Mesenchymal stem cell (in vitro differentiated cells and primary cell): ENCODE data around the gene ECE1.
"Not testable (repeated sequence)": the region's sequence is repeated elsewhere in the genome, so short reads cannot be mapped to it uniquely, and the experiment has no call there.

Source experiments
- DNase-seq: peaks from one replicate; pipeline ENCODE4 v3.0.0-alpha.2; 2013
- H2AFZ ChIP-seq: one replicate; pipeline ENCODE4 v1.6.1; 2013; ENCODE audit warnings: low read depth, mild to moderate bottlenecking, control low read depth, inconsistent platforms, low read length, moderate library complexity
- H2AK5ac ChIP-seq: 2 replicates; pipeline ENCODE4 v1.6.1; 2013; ENCODE audit warnings: low read length, moderate library complexity, mild to moderate bottlenecking, inconsistent platforms; ENCODE audit not compliant: severe bottlenecking
- H2BK120ac ChIP-seq: one replicate; pipeline ENCODE4 v1.6.1; 2013; ENCODE audit warnings: low read depth, mild to moderate bottlenecking, inconsistent platforms, low read length, moderate library complexity
- H2BK12ac ChIP-seq, 2 experiments: one replicate each; pipeline ENCODE4 v1.6.1; 2013; ENCODE audit warnings: inconsistent platforms in 2 of 2, low read length in 2 of 2, mild to moderate bottlenecking in 2 of 2, moderate library complexity in 2 of 2, control low read depth in 1 of 2
- H2BK15ac ChIP-seq: one replicate; pipeline ENCODE4 v1.6.1; 2013; ENCODE audit warnings: mild to moderate bottlenecking, low read depth, inconsistent platforms; ENCODE audit not compliant: poor library complexity, severe bottlenecking
- H2BK5ac ChIP-seq: 2 replicates; pipeline ENCODE4 v1.6.1; 2013; ENCODE audit warnings: low read depth, mild to moderate bottlenecking, low read length, control low read depth, inconsistent platforms; ENCODE audit not compliant: poor library complexity, severe bottlenecking
- H3K14ac ChIP-seq, 2 experiments: one replicate each; pipeline ENCODE4 v1.6.1; 2013; ENCODE audit warnings: inconsistent platforms in 2 of 2, low read length in 2 of 2, control low read depth in 1 of 2, mild to moderate bottlenecking in 1 of 2, moderate library complexity in 1 of 2
- H3K18ac ChIP-seq, 2 experiments: one replicate each; pipeline ENCODE4 v1.6.1; 2013; ENCODE audit warnings: inconsistent platforms in 2 of 2, low read length in 2 of 2, control low read depth in 1 of 2, low read depth in 1 of 2, mild to moderate bottlenecking in 1 of 2
- H3K23ac ChIP-seq, 2 experiments: one replicate each; pipeline ENCODE4 v1.6.1; 2013; ENCODE audit warnings: inconsistent platforms in 2 of 2, low read length in 2 of 2, mild to moderate bottlenecking in 2 of 2, moderate library complexity in 2 of 2, control low read depth in 1 of 2
- H3K27ac ChIP-seq: 2 replicates; pipeline ENCODE4 v1.5.1; 2013; ENCODE audit warnings: mild to moderate bottlenecking, moderate library complexity, low read length, control low read depth, inconsistent platforms; ENCODE audit not compliant: poor library complexity, severe bottlenecking
- H3K27me3 ChIP-seq, 2 experiments: 2 replicates each; pipeline versions ENCODE4 v1.6.1 to v1.7.0; 2013; ENCODE audit warnings: low read length in 2 of 2, mild to moderate bottlenecking in 2 of 2, moderate library complexity in 2 of 2, control low read depth in 1 of 2, inconsistent platforms in 1 of 2; ENCODE audit not compliant: control insufficient read depth in 1 of 2, insufficient read depth in 1 of 2
- H3K36me3 ChIP-seq, 2 experiments: 2 replicates each; pipeline versions ENCODE4 v1.6.1 to v1.7.0; 2013; ENCODE audit warnings: low read length in 2 of 2, control low read depth in 1 of 2, inconsistent platforms in 1 of 2, low read depth in 1 of 2, mild to moderate bottlenecking in 1 of 2; ENCODE audit not compliant: insufficient read depth in 2 of 2, control insufficient read depth in 1 of 2
- H3K4ac ChIP-seq, 2 experiments: one replicate each; pipeline ENCODE4 v1.6.1; 2013; ENCODE audit warnings: inconsistent platforms in 2 of 2, low read length in 2 of 2, mild to moderate bottlenecking in 2 of 2, moderate library complexity in 2 of 2, control low read depth in 1 of 2, low read depth in 1 of 2
- H3K4me1 ChIP-seq: 2 replicates; pipeline ENCODE4 v1.6.1; 2013; ENCODE audit warnings: low read depth, low read length, control low read depth; ENCODE audit not compliant: control insufficient read depth, insufficient read depth
- H3K4me2 ChIP-seq: 2 replicates; pipeline ENCODE4 v1.6.1; 2013; ENCODE audit warnings: low read length, mild to moderate bottlenecking, inconsistent platforms; ENCODE audit not compliant: poor library complexity, severe bottlenecking
- H3K4me3 ChIP-seq, 2 experiments: 2 replicates each; pipeline versions ENCODE4 v1.5.1 to v1.7.0; 2013; ENCODE audit warnings: low read length in 2 of 2, mild to moderate bottlenecking in 2 of 2, control low read depth in 1 of 2, low read depth in 1 of 2; ENCODE audit not compliant: insufficient read depth in 1 of 2
- H3K79me1 ChIP-seq: replicated peaks from 2 replicates; pipeline ENCODE4 v1.6.1; 2013; ENCODE audit warnings: mild to moderate bottlenecking, control low read depth, low read length, inconsistent platforms; ENCODE audit not compliant: poor library complexity, severe bottlenecking
- H3K9ac ChIP-seq: 2 replicates; pipeline ENCODE4 v1.7.0; 2013; ENCODE audit warnings: mild to moderate bottlenecking, low read length, moderate library complexity
- H3K9me3 ChIP-seq: 2 replicates; pipeline ENCODE4 v1.7.0; 2013; ENCODE audit warnings: mild to moderate bottlenecking, low read length; ENCODE audit not compliant: control insufficient read depth
- H4K8ac ChIP-seq: one replicate; pipeline ENCODE4 v1.6.1; 2013; ENCODE audit warnings: inconsistent platforms, mild to moderate bottlenecking, low read length, moderate library complexity
- H4K91ac ChIP-seq: one replicate; pipeline ENCODE4 v1.6.1; 2013; ENCODE audit warnings: mild to moderate bottlenecking, low read length, inconsistent platforms
- WGBS: methylation state at CpG from one replicate; pipeline ENCODE4 v1.1.7; 2013; ENCODE audit warnings: mixed read lengths; 5-methylcytosine and 5-hydroxymethylcytosine counted together

ECE1 gene

GRCh38 chr1:21192284-21192683 is 98.0 kb downstream of the ECE1 start:
- Histone ChIP-seq H3K36me3 (no peaks in the 10 kb centered on the region), H3K4ac (no peak overlapping the region), H3K4me2 (no peak overlapping the region), H4K91ac (no peak overlapping the region), H3K9ac (no peak overlapping the region), H2BK15ac (no peak overlapping the region), H4K8ac (peak overlapping the region; percentile 19), H3K79me1 (no peaks in the 10 kb centered on the region), H3K27me3 (peaks cover 0 to 12% of the 10 kb centered on the region in 2 experiments), H2BK12ac (no peak overlapping the region), H3K27ac (no peak overlapping the region), H3K9me3 (no peaks in the 10 kb centered on the region), H3K23ac (no peak overlapping the region), H3K14ac (no peak overlapping the region), H2AFZ (no peak overlapping the region), H2BK5ac (no peak overlapping the region), H3K4me1 (no peaks in the 10 kb centered on the region), H3K18ac (no peak overlapping the region), H2AK5ac (no peak overlapping the region), H3K4me3 (no peak overlapping the region), H2BK120ac (no peak overlapping the region)
- no peak for DNase-seq
- WGBS = 70% methylated on average over 5 of the region's 5 CpGs

- H3K4me3 ChIP-seq, H3K9me3 ChIP-seq, H3K18ac ChIP-seq, H3K4ac ChIP-seq, H2BK120ac ChIP-seq, H3K4me2 ChIP-seq, H3K14ac ChIP-seq, H3K9ac ChIP-seq, H2BK12ac ChIP-seq, H4K91ac ChIP-seq, H3K36me3 ChIP-seq, H2BK15ac ChIP-seq, H2AFZ ChIP-seq, DNase-seq, H3K4me1 ChIP-seq, H2BK5ac ChIP-seq, H4K8ac ChIP-seq, H3K27ac ChIP-seq, H3K79me1 ChIP-seq, H3K23ac ChIP-seq, H2AK5ac ChIP-seq: not testable (repeated sequence)
- H3K27me3 ChIP-seq = peaks cover 0 to 12% of the 10 kb centered on the region in 2 experiments
- WGBS = 51% methylated on average over 2 of the region's 2 CpGs
Measured at GRCh38 chr1:21190771-21191170, 99.5 kb downstream of the ECE1 start.

- H3K4ac ChIP-seq = no peak overlapping the region
- H4K8ac ChIP-seq = no peak overlapping the region
- H2BK12ac ChIP-seq = no peak overlapping the region
- H3K27me3 ChIP-seq = peaks cover 0 to 12% of the 10 kb centered on the region in 2 experiments
- H3K4me3 ChIP-seq = no peak overlapping the region
- DNase-seq = no peak
- H2BK120ac ChIP-seq = no peak overlapping the region
- H3K36me3 ChIP-seq = no peaks in the 10 kb centered on the region
- H3K27ac ChIP-seq = no peak overlapping the region
- no peak overlapping the region for H2BK5ac ChIP-seq
- no peak overlapping the region for H2BK15ac ChIP-seq
- no peak overlapping the region for H2AFZ ChIP-seq
- H3K23ac ChIP-seq = no peak overlapping the region
- H3K79me1 ChIP-seq = no peaks in the 10 kb centered on the region
- no peak overlapping the region for H3K14ac ChIP-seq
- no peaks in the 10 kb centered on the region for H3K4me1 ChIP-seq
- H3K4me2 ChIP-seq = no peak overlapping the region
- no peak overlapping the region for H3K9ac ChIP-seq
- H3K18ac ChIP-seq = no peak overlapping the region
- no peak overlapping the region for H4K91ac ChIP-seq
- WGBS = 80% methylated on average over 1 of the region's 1 CpG
- H2AK5ac ChIP-seq = no peak overlapping the region
- H3K9me3 ChIP-seq = no peaks in the 10 kb centered on the region
Measured at GRCh38 chr1:21189906-21190500, 100.3 kb downstream of the ECE1 start.

- no peak overlapping the region for H2BK12ac ChIP-seq
- peaks cover 0 to 12% of the 10 kb centered on the region in 2 experiments for H3K27me3 ChIP-seq
- H3K23ac ChIP-seq = no peak overlapping the region
- H4K91ac ChIP-seq = no peak overlapping the region
- H3K4me3 ChIP-seq = no peak overlapping the region
- H3K4me2 ChIP-seq = no peak overlapping the region
- no peaks in the 10 kb centered on the region for H3K79me1 ChIP-seq
- WGBS = 25% methylated on average over 2 of the region's 3 CpGs
- no peak overlapping the region for H2AFZ ChIP-seq
- no peak overlapping the region for H2BK5ac ChIP-seq
- H2BK120ac ChIP-seq = no peak overlapping the region
- H3K27ac ChIP-seq = no peak overlapping the region
- H3K4ac ChIP-seq = no peak overlapping the region
- H3K9ac ChIP-seq = no peak overlapping the region
- no peak overlapping the region for H3K14ac ChIP-seq
- H3K36me3 ChIP-seq = no peaks in the 10 kb centered on the region
- H4K8ac ChIP-seq = no peak overlapping the region
- H2BK15ac ChIP-seq = no peak overlapping the region
- no peaks in the 10 kb centered on the region for H3K4me1 ChIP-seq
- H3K18ac ChIP-seq = no peak overlapping the region
- H2AK5ac ChIP-seq = no peak overlapping the region
- DNase-seq = no peak
- no peaks in the 10 kb centered on the region for H3K9me3 ChIP-seq
Measured at GRCh38 chr1:21189421-21189820, 100.8 kb downstream of the ECE1 start.
